Raji (cell line): Measurements from ENCODE around the gene RBPMS2.

ENCODE experiments used
- POLR2A ChIP-seq: IDR thresholded peaks from 2 replicates; pipeline ENCODE4 v1.6.1; 2011; ENCODE audit warnings: low read depth, low read length, control low read depth; ENCODE audit not compliant: insufficient read depth

The RBPMS2 gene

DNA sequence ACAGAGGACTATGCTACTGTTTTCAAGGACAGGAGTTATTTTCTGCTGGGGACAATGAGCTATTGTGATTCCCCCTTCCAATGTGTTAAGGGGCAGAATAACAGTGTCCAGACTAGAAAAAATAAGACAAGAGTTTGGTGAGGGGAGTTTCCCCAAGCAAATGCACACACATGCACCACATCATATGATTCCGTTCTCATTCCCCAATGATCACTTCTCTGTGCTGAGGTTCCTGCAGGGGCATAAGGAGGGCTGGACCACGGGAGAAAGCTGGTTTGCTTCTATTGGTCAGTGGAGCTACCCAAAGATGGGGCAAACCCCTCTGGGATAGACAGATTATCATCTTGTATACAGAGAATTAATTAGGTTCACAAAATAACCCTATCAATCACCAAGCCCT is 80.6 kb downstream of the RBPMS2 start:
- no peak for TF ChIP-seq POLR2A

DNA sequence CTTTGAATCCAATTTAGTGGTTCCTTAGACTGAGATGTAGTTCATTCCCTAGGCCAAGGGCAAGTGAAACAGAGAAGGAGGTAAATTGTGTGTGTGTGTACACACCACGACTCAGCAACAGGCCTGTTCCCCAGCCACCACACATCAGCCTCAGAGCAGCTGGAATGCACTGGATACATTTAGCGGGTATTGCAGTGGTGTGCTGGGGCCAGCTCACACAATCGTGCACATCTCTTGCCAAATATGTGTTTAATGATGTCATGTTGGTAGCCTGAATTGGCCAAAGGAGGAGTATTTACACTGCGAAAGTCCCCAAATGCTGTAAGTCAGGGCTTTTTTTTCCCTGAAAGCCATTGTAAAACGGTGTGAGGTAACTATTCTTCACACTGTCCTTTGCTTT is 82.3 kb downstream of the RBPMS2 start:
- TF ChIP-seq POLR2A = no peak

DNA sequence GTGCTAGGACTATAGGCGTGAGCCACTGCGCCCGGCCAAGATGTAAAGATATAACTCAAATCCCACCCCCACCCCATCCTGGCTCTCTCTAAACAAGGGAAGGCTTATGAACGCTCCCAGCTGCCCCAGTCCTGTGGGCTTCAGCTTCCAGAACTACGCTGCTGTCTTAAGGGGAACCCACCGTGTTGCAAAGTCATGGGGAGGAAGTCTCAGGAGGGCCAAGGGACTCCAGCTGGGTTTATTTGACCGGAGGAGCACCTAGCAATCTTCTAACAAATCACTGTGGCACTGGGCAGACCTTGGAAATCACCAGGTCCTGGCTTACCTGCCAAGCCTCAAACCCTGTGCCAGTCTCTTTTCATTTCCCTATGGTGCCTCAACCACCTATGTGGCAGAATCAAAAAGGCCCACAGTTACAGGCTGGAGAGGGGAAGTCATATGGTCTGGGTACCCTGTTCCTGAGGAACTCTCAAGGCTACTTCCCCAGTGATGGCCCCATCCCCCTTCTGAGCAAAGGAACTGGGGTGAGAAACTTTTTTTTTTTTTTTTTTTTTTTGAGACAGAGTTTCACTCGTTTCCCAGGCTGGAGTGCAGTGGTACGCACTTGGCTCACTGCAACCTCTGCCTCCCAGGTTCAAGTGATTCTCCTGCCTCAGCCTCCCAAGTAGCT is 83.4 kb downstream of the RBPMS2 start:
- TF ChIP-seq POLR2A = no peak

DNA sequence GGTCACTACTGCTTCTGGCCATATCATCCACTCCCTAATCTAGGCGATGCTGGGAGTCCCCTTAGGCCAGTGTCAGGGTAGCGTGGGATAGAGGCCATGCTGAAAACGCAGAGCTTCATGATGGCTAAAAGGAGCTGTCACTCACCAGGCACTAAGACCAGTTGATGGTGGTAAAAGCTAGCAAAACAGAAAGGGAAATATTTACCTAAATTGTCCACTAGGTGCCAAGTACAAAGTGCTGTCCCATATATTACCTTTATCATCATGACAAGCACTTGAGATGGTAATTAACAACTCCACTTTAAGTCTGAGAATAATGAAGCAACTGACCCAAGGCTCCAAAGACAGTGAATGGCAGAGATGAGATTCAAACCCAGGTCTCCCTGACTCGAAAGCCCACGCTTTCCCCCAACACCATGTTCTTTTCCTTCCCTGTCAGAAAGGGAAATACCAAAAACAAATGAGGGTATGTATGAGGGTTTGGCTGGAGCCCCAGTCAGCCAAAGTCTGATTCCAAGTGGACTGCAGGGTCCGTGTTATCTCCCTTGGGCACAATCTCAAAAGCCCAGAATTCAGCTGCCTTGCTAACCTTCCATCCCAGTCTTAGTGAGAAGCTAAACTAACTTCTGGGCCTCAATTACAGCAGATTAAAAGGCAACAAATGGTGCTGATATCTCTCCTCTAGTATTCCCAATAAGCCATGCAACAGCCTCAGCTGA is 84.7 kb downstream of the RBPMS2 start:
- no peak for TF ChIP-seq POLR2A

DNA sequence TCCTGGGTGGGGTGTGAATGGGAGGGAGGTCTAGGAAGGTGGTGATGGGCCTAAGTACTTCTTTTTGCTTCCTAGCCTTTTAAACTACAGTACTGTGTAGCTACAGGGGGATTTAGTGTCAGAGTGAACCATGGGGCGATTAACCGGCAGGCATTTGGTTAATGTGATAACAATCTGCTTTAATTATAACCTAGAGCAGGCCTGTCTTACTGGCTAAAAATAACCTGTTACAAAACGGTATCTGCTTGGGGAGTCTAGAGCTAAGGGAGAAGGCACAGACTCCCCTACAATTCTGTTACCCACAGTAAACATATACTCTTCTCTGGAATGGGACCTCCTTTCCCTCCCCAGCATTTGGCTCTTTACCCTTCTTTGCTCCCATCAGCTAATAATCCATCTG is 85.4 kb downstream of the RBPMS2 start:
- TF ChIP-seq POLR2A = no peak
